SK-N-MC (cell line): ENCODE data around the gene PRTFDC1.

Experiments
- EZH2 ChIP-seq: fragments of 200-600 bp; sonication (generic); IDR thresholded peaks from one replicate; pipeline ENCODE4 v1.6.1; 2017; ENCODE audit warnings: antibody characterized with exemption
- FOXP2 ChIP-seq: optimal IDR thresholded peaks from 2 replicates; pipeline ENCODE3; 2011; ENCODE audit warnings: mild to moderate bottlenecking, moderate library complexity; ENCODE audit not compliant: insufficient read depth; ENCODE audit errors: extremely low read length, control extremely low read depth
- POLR2AphosphoS5 ChIP-seq: IDR thresholded peaks from 2 replicates; pipeline ENCODE4 v1.6.1; 2012; ENCODE audit warnings: mild to moderate bottlenecking, low read depth, low read length, borderline replicate concordance

DNA sequence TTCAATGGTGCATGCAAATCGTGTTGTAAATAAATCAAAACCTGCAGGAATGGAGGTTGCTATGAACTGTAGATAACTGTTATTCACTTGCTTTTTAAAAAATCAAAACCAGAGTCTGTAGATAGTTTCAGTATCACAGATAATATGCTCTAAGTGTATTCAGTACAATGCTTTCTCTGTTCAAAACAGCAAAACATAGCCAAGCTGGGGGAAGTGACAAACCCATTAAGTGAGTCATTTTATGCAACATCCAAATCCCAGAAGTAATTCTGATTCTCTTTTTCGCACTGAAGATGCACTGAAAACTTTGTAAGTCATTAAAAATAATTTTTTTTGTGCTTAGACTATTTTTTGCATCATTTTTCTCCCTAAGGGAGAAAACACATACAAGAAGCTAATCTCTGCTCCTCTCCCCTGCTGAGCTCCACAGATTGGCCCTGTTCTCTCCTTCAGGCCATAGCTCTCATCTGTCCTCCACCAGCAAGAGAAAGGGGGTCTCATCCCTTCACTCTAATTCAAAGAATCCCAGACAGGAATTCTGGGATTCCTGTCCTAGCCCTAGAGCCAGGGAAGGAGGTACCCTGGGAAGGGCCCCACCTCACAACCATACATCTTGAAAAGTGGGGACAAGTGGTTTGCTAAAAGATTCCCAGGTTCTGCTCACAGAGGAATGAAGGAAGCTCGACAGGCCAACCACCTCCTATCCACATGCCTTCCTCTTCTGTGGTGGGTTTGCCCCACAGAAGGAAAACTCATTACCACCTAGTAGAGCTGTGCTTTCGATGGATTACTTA, 4.9 kb downstream of the PRTFDC1 start:
- no peak for TF ChIP-seq FOXP2
- TF ChIP-seq POLR2AphosphoS5 = no peak
- no peak for TF ChIP-seq EZH2
